GM21526 (cell line): Measurements from ENCODE around the gene TMEM150A.
"Not testable (repeated sequence)": the region's sequence is repeated elsewhere in the genome, so short reads cannot be mapped to it uniquely, and the experiment has no call there.

Experiments used
- ATAC-seq: cut with Tn5 transposase; IDR thresholded peaks from one replicate; pipeline ENCODE4 v1.9.1; 2021; ENCODE audit warnings: moderate library complexity; ENCODE audit not compliant: unreplicated experiment, low FRiP score

The TMEM150A gene

DNA sequence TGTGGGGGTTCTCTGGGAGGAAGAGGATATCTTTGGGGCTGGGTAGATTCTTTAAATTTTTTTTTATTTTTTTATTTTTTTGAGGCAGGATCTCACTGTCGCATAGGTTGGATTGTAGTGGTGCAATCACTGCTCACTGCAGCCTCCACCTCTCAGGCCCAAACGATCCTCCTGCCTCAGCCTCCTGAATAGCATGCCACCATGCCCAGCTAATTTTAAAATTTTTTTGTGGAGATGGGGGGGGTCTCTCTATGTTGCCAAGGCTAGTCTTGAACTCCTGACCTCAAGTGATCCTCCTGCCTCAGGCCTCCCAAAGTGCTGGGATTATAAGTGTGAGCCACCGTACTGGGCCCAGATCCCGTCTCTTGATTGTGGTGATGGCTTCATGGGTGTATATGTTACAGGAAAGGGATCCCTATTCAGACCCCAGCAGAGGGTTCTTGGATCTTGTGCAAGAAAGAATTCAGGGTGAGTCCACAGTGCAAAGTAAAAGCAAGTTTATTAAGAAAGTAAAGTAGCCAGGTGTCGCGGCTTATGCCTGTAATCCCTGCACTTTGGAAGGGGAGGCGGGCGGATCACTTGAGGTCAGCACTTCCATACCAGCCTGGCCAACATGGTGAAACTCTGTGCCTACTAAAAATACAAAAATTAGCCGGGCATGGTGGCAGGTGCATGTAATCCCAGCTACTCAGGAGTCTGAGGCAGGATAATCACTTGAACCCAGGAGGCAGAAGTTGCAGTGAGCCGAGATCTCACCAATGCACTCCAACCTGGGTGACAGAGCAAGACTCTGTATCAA lies 11.4 kb upstream of the TMEM150A start:
- ATAC-seq = no peak

DNA sequence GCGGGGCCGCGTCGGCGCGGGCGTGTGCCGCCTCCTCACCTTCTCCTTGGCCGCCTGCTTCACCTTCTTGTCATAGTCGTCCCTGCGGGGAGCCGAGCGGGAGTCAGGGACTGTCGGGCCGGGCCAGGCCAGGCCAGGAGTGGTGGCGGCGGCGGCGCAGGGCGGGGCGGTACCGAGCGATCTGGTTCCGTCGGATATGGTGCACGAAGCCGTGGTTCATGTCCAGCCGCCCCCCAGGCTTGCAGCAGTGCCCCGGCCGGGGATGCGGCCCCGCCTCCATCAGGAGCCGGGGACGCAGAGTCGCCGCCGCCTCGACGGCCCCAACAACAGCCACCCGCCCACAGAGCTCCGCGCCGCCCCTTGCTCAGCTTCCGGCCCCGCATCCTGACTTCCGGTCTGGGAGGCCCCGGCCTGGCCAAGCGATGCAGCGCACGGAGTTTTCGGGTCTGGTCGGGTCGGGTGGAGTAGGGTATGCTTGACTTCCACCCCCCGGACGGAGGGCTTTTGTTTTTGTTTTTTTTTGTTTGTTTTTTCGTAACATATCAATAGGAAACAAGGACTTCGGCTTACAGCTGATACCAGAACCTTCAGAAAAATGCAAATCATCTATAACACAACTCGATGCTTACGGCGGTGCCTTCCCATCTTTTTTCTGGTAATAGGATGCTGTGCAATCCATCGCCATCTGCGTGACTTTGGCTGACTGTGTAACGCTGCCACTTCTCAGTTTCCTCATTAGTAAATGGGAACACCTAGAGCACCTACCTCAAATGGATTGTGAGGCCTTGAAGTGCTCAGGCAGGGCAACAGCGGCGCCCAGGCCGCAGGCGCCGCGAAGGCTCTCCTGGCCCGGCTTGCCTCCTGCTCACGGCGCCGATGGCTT lies 9.4 kb upstream of the TMEM150A start, which contains the start of gene C2orf68:
TSS of gene C2orf68 (minus strand) at position 362 of the 883 bp plus-strand sequence. CDS start at position 280, 82 bp downstream.
- ATAC-seq = peak; percentile 60

DNA sequence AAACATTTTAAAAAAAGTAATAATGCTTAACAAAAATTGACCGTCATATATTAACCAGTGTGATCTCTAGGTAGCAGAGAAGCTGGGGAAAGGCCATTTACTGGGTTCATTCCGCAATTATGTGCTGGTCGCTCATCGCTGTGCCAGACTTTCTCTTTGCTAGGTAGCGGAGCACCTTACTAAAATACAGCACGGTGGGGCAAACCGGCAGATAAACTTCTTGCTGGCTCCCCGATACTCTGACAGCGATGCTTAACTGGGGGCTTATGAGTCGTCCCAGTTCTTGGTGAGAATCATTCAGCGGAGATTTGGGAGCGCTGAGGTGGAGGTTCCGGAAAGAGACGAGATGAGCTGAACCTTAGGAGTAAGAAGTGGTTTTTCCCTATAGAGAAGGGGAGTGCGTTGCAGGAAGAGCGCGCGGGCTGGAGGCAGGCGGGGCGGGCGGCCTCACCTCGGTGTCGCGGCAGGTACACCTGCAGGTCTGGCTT lies 8.8 kb upstream of the TMEM150A start:
- no peak for ATAC-seq

DNA sequence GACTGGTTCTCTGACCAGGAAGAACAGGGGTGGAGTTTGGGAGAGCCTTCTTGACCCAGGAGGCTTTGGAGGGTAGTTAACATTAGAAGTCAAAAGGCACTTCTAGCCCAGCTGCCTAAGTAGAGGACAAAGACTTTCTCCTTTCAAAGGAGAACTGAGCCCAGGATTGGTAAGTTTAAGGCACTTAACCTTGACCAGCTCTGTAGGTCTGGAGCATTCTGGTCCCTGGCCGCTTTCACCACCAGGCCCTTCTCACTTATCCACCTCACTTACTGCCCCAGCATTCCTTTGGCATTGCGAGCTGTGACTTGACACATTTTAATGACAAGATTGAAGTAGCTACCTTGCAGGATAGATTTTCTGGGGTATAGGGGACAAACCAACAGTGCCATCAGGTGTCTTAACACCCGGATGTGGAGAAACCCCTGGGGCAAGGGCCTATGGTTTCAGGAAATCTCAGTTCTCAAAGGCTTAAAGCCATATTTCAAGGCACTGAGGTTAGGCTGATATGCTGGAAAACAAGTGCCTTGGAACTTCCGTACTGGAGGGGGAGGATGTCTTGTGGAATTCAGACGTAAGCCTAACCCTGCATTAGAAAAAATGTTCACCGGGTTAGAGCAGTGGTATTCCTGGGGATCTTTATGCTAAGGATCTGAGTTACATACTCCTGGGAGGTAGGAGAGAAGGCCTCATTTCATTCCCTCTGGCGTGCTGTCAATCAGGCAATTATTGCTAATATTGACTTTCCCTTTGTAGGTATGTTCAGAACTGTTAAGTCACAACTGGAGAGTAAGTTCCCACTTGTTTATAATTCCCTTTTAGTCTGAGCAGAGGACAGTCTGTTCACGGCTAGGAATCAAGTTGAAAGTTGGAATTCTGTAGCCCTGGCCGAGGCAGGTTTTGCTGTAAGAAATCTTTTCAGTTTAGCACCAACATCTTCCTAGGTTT lies 5.0 kb upstream of the TMEM150A start:
- no peak for ATAC-seq

DNA sequence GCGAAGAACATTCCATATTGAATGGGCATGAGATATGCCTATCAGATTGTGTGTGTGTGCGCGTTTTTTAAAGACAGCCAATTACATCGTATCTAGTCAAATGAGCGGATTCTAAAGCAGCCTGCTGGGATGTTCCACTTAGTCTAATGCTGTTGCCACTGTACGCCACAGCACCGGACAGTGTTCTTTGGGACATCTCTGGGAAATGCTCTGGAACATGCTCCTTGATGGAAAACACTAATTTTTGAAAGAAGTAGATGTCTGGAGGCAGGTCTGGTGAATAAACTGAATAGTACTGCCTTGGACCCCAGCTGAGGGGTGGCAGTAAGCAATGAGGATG lies 3.6 kb upstream of the TMEM150A start:
- ATAC-seq = no peak

GRCh38 chr2:85605406-85606115 lies 3.1 kb upstream of the TMEM150A start:
- no peak for ATAC-seq

GRCh38 chr2:85604568-85605339 lies 2.3 kb upstream of the TMEM150A start:
- ATAC-seq = no peak

- not testable (repeated sequence) for ATAC-seq
Observed at GRCh38 chr2:85604133-85604444, 1.6 kb upstream of the TMEM150A start.

GRCh38 chr2:85601771-85602475 lies 575 bp downstream of the TMEM150A start:
- peak; percentile 31 for ATAC-seq

GRCh38 chr2:85600951-85601770 lies 1.3 kb downstream of the TMEM150A start:
- no peak for ATAC-seq

GRCh38 chr2:85600235-85600575 lies 2.3 kb downstream of the TMEM150A start:
- no peak for ATAC-seq

DNA sequence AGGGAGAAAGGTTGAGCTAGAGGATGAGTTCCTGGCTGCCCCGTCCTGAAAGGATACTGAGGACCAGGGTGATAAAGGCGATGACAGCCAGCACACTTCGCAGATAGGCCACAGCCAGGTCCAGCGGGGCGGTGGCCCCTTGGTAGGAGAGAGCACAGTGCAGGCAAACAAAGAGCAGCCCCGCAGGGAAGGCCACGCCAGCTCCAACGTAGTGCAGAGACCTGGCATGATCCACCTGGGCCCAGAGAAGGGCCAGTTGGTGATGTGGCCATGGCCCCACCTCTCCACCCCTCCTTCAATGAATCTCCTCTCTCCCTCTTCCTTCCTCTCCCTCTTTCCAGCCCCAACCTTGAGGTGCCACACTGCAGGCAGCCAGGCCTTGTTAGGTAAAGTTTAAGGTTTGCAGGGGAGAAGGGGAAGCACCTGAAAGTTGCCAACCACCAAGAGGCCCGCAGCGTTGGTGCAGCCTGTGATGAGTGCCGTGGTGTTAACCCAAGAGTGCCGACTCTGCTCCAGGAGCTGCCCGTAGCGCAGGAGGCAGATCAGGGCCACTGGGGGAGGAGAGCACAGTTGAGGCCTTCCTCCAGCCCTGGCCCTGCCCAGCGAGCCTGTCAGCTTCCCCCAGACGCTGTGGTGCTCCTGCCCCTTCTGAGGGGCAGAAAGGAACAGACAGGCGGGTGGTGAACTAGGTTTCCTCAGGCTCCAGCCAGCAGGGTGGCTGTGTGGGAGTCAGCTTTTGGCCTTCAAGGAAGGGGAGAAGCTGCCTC lies 2.8 kb downstream of the TMEM150A start:
- ATAC-seq = no peak

- no peak for ATAC-seq
Observed at GRCh38 chr2:85598594-85599340, 3.7 kb downstream of the TMEM150A start.

DNA sequence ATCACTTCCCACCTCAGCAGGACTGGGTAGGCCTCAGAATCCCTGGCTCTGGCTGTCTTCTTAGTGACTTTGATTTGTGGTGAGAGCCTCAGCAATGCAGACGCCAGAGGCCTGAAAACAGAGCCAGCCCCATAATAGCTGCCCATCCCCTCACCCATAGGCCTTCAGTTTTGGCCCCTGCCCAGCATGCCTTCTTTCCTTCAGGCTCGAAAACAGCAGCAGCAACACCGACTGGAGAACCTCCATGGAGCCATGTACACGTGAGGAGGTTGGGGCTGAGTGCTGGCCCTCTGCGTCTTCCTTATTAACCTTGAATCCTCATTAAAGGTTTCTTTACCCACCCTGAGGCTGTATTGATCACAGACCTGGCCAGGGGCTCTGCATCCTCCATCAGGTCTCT lies 5.3 kb downstream of the TMEM150A start:
- ATAC-seq = no peak

GRCh38 chr2:85596486-85597143 lies 5.9 kb downstream of the TMEM150A start:
- ATAC-seq = no peak

DNA sequence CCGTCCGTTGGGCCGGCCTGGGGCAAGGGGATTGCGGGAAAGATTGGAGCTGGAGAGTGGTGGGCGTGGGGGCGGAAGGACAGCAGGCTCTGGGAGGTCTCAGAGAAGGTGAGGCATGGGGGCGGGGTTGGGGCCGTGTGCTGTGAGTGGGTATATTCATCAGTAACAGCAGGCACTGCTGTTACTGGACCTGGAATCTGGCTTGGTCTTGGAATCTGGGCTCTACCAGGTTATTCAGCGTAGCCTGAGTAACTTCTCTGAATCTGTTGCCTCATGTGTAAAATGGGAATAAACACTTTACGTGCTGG lies 6.5 kb downstream of the TMEM150A start:
- ATAC-seq = no peak
